Embryonic facial prominence (tissue), 1 donor: ENCODE results near the gene HTR6.
"Not testable (repeated sequence)": the region's sequence is repeated elsewhere in the genome, so short reads cannot be mapped to it uniquely, and the experiment has no call there.

Experiments
- DNase-seq: peaks from one replicate; pipeline ENCODE4 v3.0.0-alpha.2; 2016; ENCODE audit errors: extremely low spot score

The HTR6 gene

DNA sequence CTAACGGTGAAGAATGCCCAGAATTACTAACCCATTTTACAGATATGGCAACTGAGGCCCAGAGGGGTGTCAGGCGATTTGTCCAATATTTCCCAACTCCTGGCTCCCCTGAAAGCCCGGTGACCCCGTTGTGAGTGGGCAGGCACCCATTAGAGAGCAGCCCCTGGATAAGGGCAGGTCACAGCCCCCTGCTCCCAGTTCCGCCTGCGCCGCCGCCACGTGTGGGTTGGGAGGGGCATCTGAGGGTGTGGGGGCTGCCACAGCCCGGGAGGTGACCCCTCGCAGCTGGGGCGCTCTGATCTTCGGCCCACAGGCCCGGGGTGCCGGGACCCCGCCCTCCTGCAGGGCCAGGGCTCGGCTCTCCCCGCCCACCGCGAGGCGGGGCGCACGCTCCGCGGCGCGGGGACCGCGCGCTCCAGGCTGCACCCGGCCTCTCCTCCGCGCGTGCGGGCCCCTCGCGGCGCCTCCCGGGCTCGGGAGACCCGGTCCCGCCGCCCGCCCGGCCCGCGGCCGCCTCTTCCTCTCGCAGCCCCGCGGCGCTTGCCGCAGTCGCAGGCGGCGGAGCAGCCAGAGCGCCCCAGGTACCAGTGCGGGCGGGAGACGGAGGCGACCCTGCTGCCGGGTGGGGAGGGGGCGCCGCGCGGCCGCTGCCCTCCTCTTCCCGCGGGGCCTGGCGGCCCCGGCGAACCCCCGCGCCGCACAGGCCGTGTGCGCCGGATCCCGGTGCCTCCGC lies at the start of gene HTR6:
HTR6 (plus strand) TSS at position 423 of the 733 bp plus-strand sequence. CDS start 879 bp downstream, outside the sequence.
- no peak for DNase-seq

DNA sequence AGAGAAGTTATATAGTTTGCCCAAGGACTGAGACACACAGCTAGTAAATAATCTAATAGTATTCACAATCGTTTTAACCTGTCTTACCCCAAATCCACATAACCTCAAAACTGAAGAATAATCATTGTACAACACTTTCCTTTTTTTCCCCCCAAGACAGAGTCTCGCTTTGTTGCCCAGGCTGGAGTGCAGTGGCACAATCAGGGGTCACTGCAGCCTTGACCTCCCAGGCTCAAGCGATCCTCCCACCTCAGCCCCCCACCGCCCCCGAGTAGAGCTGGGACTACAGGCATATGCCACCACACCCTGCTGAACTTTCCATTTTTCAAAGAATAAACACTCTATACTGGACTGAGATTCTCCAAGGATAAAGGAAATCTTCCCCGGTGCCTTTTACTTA lies 49.2 kb upstream of the HTR6 start:
- no peak for DNase-seq

DNA sequence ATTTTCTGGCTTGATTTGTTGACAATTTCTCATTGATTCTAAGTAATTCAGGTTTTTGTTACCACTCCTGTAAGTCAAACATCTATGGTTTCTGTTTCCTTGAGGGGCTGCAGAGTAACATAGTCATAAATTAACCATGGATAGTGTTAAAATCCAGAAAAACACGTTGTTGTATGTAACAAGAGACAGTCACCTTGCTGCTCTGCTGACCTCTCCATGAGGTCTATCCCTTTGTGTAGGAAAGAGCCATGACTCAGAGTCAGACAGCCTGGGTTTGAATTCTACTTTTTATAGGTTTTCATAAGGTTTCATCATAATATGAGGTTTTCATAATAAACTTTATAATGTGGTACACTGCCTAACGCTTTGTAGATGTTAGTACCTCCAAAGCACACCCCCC lies 48.2 kb upstream of the HTR6 start:
- DNase-seq = no peak

DNA sequence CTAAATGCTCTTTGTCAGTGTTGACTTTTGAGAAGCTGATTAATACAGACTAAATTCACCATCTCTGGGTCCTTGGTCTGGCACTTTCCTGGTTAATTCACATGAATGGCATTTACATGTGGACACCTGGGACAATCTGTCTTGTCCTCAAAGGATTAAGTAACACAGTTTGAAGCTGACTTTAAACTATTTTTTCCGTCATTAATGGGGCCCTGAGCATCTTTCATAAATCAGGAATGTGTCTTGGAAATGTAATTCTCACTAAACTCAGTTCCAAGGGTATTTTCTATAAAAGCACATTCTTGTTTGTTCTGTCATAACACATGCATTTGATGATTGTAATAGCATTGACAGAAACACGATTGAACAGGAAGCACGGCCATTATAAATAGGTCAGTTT lies 47.3 kb upstream of the HTR6 start:
- no peak for DNase-seq

DNA sequence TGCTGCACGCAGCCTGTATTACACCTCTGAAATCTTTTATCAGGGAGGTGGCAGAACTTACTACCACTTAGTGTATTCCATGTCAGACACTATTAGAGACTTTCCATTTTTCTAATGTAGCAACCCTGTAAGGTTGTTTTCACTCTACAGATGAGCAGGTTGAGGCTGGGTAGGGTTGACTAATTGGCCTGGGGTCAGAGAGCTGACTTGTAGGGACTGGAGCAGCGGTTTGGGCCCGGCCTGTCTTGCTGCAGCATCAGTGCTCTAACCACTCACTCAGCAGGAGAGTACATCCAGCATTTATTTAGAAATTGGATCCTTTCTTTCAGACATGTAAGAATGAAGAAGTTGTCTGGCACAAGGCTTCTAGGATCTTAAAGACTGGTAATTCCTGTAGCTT lies 46.2 kb upstream of the HTR6 start:
- no peak for DNase-seq

DNA sequence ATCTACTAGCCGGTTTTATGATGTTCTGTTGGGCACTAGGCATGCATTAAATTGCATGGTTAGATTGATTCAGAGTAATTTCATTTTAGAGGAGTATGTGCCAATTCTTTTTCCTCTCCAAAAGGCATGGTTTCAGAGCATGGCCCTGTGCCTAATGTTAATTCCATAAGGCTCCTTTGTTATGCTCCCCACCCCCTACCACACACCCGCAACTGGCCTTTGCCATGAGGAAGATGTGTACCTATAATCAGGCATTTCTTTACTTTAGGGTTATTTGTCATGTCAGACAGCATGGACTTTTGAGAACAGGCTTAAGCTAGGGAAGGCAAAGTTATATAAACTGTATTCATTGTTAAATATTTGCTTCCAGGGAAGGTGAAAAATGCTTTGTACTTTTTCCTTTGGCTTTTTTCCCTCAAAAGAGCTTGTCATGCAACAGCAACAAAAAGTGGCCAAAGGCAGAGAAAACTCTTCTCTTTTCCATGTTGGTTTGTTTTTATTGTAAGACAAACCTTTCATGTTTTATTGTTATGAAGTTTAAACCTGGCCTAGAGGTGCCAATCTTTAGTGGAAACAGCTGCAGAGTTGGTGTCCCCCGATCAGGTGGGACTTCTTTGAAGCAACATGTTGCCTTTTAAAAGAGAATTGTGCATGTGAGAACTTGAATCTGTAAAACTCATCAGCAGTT lies 44.8 kb upstream of the HTR6 start:
- no peak for DNase-seq

DNA sequence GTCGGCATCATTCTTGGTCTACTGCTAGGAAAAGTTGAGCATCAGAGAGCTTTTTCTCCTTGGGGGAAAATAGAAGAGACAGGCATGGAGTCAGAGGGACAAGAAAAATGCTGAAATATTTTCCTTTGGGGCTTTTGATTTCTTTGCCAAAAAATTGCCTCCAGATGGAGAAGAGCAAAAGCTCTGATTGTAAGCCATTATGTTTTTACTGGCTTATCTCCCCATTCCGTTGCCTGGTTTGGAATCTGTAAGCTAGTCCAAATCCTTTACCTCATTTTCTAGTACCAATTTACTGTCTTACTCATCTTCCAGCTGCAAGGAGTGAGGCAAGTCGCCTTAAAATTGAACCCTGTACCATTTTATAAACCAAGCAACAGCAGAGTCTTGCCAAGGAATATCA lies 43.9 kb upstream of the HTR6 start:
- no peak for DNase-seq

DNA sequence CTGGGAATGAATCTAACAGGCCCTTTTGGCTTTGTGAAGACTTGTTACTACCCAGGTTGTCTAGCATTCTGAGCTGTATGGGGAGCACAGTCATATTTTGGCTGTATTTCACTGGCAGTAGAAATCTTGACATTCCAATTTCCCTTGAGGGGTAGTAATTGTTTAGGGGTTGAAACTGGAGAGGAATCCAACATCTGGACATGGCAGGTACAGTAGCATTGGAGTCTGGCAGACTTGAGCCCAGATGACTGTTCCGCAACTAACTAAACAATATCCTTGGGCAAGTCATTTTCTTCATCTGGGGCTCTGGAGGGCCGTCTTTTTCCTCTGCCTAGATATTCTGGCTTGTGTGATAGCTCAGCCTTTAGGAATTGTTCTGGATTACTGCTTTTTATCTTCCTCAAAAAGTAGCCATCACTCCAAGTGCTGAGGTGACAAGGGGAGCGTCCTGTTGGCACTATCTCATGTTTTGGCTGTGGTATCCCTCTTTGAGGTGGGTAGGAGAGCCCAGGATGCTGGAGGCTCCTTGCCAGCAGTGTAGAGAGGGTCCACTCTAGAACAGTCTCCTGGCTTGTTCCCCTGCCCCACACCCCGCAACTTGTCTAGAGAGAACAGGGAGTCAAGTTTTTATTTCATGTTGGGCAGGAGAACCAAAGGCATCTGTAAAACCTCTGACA lies 43.3 kb upstream of the HTR6 start:
- DNase-seq = no peak

DNA sequence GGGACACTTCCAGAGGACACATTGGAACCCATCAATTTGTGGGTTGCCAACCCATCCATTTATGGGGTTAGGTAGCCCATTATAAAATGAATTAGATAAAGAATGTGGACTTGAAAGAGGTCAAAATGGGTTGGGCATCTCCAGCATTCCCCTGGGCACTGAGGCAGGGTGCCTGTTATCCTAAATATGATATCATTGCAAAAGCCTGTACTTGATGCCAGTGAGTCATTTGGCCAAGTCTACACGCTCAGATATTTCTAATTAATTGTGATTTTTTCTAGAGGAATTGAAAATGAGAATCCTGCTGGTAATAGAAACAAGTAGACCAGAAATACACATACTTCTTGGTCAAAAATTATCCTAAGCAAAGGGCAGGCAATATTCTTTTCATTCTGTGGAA lies 42.5 kb upstream of the HTR6 start:
- DNase-seq = no peak

DNA sequence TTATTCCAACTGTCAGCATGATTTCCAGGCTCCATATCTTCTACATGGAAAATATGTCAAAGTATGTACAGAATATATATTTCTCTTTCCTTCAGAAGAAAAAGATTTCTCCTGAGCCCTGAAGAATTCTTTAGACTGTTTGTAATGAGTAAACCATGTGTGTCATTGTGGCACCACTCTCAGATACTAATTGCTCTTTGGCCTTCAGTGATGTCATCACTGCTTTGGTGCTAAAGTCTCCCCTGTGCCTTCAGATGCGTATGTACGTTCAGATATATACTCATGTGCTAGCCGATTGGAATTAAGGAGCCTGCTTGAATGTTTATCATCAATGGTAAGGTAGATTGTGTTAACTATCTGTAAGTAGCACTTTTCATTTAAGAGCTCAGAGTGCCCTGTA lies 41.2 kb upstream of the HTR6 start:
- no peak for DNase-seq

DNA sequence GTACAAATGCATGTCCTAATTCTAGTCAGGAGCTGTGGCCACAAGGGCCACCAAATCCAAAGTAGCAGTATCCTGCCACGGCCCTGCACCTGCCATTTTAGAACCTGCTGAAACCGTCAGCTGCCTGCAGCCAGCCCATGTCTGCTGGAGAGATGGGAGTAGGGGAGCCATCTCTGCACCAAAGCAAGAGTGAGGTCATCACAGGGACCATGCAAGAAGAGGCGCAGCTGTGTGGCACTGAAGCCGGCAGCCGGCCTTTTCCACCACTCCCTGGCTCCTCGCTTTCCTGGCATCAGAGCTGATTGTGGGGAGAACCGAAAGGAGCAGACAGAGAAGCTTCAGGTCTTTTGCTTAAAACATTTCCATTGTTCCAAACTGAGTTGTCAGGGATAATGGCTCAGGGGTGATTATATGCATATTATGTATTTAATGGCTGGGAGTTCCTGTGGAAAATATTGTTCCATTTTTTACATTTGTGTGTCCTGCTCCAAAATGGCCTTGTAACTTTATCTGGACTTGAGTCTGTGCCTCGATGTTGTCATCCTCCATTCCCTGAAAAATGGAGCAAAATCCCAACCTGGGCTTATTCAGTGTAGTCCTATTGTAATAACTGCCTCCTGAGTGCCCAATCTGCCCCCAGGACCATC lies 39.3 kb upstream of the HTR6 start:
- no peak for DNase-seq

DNA sequence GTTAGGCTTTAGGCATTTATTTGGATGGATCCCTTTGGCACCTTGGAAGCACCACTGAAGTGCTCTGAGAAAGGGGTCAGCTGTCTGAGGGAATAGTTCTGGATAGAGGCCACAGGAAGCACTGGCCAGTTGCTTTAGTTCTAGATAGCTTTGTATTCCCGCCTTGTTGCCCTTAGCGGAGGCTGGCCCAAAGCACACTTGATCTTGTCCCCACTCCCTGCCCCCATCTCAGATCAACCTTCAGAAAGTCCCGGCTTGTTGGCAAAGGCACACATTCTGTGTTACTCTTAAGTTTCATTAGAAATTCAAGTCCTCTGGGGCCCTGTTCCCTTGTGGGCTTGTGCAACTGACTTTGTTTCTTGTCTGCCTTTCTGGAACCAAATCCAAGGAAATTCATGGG lies 35.8 kb upstream of the HTR6 start:
- no peak for DNase-seq

DNA sequence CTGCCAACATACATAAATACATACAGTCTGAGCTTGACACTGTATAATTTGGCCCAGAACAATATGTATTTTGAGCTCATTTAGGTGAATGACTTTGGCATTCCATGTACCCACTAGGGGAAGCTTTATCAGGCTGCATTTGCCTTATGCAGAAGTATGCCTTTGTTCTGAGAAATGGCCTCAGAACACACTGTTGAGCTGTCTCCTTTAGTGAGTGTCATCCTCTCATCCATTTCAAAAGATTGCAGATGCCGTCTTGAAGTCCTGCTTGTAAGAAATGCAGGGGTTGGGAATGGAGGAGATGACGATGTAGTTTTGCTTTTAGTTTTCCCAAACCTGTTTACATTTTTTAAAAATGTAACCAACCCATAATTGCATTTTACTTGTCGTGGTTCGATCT lies 35.3 kb upstream of the HTR6 start:
- DNase-seq = no peak

DNA sequence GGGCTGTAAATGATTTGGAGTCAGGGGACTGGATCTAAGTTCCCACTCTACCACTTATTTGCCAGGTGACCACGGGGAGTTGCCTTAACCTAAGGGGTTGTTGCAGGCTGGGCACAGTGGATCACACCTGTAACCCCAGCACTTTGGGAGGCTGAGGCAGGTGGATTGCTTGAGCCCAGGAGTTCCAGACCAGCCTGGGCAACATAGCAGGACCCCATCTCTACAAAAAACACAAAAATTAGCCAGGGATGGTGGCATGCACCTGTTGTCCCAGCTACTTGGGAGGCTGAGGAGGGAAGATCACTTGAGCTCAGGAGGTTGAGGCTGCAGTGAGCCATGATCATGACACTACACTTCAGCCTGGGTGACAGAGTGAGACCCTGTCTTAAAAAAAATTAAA lies 34.5 kb upstream of the HTR6 start:
- DNase-seq = not testable (repeated sequence)

DNA sequence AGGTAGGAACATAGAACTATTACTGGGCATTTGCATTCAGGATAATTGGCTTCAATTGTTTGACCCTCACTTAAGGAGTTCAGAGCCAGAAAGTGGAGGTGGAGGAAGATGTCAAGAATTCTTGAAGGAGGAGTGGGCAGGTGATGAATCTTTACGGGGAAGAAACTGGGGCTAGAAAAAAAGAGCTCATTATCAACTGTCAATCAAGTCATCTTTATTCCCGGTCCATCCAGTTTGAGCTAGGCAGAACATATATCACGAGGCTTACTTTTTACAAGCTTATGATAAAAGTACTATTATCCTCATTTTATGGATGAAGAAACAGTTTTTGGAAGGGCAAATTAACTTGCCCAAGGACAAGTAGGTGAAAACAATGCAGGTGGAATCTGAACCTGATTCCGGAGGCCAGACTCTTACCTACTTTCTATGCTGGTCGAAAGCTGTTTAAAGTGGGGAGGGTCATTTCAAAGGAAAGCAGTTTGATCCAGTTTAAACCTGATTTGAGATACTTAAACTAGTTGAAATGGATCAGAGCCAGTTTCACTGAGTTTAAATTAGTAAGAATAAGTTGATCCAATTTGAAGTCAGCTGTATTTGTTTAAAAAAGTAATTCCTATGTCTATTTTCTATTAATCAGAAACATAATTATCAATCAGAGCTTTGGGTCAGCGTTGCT lies 33.8 kb upstream of the HTR6 start:
- DNase-seq = no peak

DNA sequence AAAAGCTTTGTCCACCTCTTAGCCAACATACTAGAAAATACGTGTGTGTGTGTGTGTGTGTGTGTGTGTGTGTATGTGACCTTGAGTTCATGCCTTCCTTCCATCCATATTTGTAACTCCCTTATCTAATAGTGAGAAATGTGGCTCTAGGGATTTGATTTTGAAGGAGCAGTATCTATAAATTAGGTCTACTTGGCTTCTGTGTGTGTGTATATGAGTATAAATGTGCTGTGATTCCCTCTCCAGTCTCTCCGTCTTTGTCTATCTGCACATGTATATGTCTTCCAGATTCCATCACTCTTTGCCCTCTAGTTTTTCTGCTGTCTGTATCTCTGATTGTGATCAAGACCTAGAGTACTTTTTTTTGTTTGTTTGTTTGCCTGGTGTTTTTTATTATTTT lies 32.5 kb upstream of the HTR6 start:
- DNase-seq = no peak

DNA sequence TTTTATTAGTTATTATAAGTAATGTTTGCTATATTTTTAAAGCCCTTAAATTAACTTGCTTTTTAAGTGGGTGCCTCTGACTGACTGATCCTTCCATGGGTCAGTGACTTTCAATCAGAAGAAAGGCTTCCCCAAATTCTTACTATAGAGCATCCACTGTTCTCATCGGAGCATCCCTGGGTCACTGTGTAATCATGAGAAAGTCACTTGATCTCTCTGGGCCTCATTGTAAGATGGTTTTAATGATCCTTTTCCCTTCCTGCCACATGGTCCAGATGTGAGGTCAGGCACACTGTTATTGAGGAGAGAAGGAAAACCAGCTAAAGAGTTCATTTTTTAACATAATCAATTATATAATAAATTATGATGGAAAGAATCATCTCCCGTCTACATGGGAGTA lies 31.6 kb upstream of the HTR6 start:
- DNase-seq = no peak

DNA sequence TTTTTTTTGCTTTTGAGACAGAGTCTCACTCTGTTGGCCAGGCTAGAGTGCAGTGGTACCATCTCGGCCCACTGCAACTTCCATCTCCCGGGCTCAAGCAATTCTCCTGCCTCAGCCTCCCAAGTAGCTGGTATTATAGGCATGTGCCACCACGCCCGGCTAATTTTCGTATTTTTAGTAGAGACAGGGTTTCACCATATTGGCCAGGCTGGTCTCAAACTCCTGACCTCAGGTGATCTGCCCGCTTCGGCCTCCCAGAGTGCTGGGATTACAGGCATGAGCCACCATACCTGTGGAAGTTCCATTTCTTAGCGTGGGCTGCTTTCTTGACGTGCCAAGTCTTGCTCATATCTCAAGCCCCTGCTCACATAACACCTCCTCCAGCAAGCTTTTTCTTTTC lies 29.6 kb upstream of the HTR6 start:
- not testable (repeated sequence) for DNase-seq

DNA sequence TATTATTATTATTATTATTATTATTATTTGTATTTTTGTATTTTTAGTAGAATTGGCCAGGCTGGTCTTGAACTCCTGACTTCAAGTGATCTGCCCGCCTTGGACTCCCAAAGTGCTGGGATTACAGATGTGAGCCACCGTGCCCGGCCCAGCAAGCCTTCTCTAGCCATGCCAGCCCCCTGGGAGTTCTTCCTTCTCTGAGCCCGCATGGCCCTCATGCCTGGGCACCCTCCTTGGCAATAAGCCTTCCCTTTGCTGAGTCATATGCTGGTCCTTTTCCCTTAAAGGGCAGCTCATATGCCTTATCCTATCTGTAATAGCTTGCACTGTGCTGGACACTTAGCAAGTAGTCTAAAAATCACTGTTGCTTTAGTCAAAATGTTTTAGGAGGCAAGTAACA lies 29.0 kb upstream of the HTR6 start:
- no peak for DNase-seq

DNA sequence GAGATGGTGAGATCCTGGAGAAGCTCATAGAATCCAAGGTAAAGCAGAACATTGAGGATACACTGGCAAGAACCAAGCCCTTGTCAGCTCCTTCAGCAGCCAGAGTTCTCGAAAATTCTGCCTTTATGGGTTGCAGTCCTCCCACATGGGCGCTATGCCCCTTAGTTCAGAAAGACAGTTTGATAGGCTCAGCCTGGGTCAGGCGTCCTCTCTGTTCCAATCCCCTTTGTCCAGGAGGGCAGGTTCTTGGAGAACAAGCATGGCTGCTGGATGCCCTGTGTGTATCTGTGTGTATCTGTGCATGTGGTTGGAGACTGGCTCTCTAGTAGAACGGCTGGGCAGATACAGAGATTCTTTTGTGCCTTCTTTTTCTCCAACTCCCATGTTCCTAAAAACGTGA lies 28.6 kb upstream of the HTR6 start:
- DNase-seq = no peak

DNA sequence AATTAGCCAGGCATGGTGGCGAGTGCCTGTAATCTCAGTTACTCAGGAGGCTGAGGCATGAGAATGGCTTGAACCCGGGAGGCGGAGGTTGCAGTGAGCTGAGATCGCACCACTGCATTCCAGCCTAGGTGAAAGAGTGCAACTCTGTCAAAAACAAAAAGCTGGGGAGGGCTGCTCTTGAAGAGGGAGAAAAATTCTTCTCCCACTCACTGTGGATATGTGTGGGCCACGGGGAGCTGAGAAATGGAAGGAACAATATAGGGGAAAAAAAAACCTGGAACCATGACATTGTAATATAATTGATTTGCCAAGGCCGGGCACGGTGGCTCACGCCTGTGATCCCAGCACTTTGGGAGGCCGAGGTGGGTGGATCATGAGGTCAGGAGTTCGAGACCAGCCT lies 27.9 kb upstream of the HTR6 start:
- not testable (repeated sequence) for DNase-seq

DNA sequence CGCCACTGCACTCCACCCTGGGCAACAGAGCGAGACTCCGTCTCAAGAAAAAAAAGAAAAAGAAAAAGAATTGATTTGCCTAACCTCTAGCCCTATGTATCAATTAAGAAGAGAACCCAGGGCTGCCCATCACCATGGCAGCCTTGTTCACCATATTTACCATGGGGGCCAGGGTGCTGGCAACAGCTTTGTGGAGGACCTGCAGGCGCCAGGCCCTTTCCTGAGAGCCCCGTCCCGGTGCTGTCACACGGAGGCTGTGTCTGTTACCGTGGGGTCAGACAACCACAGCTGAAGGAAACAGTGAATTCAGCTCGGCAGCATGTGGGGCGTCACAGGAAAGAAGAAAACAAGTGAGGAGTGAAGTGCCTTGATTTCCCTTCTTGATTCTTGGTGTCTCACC lies 27.1 kb upstream of the HTR6 start:
- DNase-seq = no peak
